GM18951 (cell line): Measurements from ENCODE around the gene OMP.
"Not testable (repeated sequence)": the region's sequence is repeated elsewhere in the genome, so short reads cannot be mapped to it uniquely, and the experiment has no call there.

Source experiments
- POLR2A ChIP-seq: IDR thresholded peaks from 4 replicates; pipeline ENCODE4 v1.6.1; 2011; ENCODE audit warnings: mild to moderate bottlenecking; ENCODE audit not compliant: insufficient read length, insufficient read depth; ENCODE audit errors: extremely low read depth
- in situ Hi-C: fragments of 300-500 bp; cut with MboI; formaldehyde crosslinking; loops from one replicate; pipeline ENCODE4 v1.12.0; 2022; ENCODE audit warnings: low sequenced_read_pairs, mixed read lengths, inconsistent platforms; ENCODE audit not compliant: unreplicated experiment

Gene OMP

GRCh38 chr11:77095551-77096490, 6.8 kb upstream of the OMP start:
- in situ Hi-C loops = no loop called here
- TF ChIP-seq POLR2A = no peak

DNA sequence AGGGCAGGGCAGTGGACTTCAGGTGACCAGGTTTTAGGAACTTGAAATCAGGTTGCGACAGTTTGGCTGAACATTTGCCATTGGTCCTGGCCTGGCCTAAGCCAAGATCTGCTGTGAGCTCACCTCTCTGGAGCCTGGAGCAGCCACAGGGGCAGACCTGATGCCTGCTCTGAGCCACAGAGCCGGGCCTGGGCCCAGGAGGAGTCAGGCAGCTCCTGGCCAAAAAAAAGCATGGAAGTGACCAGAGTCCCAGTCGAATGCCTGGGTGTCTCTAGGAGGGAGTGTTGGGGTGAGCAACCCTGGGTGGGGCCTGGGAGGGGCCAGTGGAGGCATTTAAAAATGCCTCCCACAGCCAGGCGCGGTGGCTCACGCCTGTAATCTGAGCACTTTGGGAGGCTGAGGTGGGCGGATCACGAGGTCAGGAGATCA, 6.0 kb upstream of the OMP start:
- in situ Hi-C loops = no loop called here
- no peak for TF ChIP-seq POLR2A

GRCh38 chr11:77097180-77097579, 5.5 kb upstream of the OMP start:
- in situ Hi-C loops = not testable (repeated sequence)

DNA sequence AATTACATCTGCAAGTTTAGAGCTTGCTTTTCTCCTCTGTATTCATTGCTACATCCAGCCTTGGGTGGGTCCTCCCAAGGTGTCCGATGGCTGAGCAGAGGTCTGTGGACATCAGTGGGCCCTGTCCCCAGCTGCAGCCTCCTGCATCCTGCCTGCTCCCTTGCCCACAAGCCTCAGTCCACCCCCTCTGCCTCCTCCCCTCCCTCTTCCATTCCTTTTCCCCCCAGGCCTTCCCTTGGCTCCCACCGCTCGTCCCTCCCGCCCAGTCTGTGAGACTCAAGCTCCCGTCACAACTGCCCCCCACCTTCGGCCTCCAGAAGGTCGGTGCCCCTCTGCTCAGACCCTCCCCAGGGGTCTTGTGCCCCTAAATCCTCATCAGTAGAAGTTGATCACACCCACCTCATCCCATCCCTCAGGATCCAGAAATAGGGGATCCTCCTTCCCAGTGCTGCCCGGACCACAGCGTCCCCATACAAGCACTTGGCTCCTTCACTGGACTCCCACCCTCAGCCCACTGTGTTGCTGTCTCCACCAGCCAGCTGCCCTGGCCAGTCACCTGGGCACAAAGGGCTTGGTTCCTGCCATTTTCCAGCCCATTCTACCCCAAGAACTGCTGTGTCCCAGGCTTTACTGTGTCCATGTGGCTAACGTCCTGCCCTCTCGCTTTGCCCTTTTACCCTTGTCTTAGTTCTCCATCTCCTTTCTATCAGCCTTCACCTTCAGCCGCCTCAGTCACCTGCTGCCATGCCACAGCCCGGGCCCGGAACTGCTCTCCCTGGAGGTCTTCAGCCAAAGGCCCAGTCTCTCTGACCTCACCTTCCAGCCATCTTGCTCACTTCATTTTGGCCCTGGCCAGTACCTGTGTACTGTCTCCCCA, 2.2 kb upstream of the OMP start:
- TF ChIP-seq POLR2A = no peak
- in situ Hi-C loops = loop anchor here (5.0 kb wide), 1 partner anchor 53 kb away; no protein-coding TSS in a partner anchor

- no peak for TF ChIP-seq POLR2A
- in situ Hi-C loops = loop anchor here (5.0 kb wide), 1 partner anchor 54 kb away; no protein-coding TSS in a partner anchor
These were observed 1.6 kb upstream of the OMP start for GRCh38 chr11:77101043-77101537.

GRCh38 chr11:77103319-77103718, 679 bp downstream of the OMP start:
- no peak for TF ChIP-seq POLR2A
- in situ Hi-C loops = loop anchor here (5.0 kb wide), 1 partner anchor 56 kb away; no protein-coding TSS in a partner anchor

GRCh38 chr11:77104727-77105126, 2.1 kb downstream of the OMP start:
- in situ Hi-C loops = loop anchor here (5.0 kb wide), 1 partner anchor 57 kb away; no protein-coding TSS in a partner anchor

DNA sequence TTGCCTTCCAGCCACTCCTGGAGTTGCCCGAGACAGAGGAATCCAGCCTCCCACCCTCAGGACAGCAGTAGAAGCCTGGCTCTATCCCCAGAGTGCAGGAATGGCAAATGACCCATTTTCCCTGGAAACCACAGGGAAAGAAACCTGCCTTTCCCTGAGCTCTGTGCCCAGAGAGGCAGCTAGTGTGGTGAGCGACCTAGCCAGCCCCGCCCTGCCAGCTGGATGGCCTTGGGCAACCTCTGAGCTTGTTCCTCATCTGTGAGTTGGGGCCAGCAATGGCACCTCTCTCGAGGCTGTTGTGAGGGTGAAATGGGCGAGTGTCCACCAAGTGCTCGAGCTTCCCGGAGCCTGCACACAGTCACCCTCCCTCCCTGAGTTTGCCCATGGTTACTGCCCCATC, 3.7 kb downstream of the OMP start:
- in situ Hi-C loops = no loop called here
- no peak for TF ChIP-seq POLR2A

More at GRCh38 chr11:77104727-77105126, 2.1 kb downstream of the OMP start:
- TF ChIP-seq POLR2A = no peak

DNA sequence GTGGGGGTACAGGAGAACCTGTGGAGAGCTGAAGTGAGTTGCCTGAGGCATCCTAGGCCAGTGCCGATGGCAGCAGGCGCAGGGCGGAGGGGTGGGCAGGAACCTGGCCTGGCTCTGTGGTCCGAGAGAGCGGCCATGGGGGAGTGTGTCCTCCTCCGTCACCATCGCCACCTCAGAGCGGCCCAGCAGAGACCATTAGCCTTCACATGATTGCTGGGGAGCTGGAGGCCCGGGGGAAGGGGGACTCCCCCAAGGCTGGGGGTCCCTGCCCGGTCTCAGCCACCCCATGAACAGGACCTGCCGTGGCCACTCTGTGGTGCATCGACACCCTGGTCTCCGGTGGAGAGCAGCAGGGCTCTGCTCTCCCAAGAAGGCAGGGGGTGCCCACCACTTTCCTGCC, 4.1 kb downstream of the OMP start:
- no peak for TF ChIP-seq POLR2A
- in situ Hi-C loops = no loop called here

DNA sequence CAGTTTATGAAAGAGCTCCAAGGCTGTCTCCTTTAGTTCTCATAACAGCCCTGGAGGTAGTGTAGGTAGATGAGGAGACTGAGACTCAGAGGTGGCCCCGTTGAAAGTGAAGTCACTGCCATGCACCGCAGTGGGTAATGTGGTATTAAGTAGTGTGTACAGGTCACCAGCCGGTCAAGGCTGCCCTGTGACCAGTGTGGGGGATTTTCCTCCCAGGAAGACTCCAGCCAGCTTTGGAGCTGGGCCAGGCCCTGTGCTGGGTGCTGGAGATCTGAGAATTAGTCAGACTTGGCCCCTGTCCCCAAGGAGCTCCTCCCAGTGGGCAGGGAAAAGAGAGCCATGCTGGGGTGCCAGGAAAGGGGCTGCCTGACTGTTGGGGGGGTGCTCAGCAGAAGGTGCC, 5.3 kb downstream of the OMP start:
- in situ Hi-C loops = no loop called here
- TF ChIP-seq POLR2A = no peak

DNA sequence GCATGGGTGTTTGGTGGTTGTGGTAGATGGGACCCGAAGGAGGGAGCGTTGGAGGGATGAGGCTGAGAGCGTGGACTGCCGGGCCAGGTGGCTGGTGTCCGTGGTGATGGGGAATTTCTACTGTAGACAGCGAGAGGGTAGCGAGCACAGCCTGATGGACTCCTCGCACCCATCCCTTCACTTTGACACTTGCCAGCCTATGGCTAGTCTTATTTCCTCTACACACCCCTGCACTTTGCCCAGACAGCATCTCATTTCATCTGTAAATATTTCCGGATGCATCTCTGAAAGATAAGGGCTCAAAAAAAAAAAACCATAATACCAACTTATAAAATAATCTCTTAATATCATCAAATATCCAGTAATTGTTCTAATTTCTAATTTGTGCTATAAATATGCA, 5.8 kb downstream of the OMP start:
- TF ChIP-seq POLR2A = no peak
- in situ Hi-C loops = no loop called here

DNA sequence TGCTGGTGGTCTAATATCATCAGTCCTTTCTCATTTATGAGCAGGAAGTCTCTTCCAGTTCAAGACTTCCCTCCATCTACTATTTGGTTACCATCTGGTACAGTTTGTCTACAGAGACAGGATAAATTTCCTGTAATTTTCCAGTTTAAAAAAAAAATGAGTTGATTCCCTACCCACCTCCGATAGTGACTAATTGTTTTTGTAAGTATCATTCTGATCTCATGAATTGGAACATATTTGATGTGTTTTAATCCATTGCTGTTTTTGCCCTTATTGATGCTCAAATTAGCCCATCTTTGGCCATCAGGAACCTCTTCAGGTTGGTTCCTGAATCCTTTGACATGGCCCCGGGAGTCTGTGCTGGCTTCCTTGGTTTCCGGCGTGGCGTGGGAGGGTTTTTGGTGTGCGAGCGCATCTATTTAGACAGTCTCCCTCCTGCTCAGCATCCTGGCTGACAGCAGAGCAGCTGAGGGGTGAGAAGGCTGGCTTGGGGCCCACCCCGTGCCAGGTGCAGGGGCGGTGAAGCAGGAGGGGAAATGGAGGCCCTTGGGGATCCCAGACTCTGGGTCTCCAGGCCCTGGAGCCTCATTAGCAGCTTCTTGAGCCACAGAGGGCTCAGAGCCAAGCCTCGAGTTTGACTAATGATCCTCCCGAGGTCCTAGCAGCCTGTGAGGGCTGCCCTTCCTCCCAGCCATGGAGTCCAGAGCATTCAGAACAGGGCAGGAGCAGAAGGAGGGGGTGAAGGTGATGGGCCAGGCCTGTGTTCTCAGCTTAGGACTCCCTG, 6.8 kb downstream of the OMP start:
- in situ Hi-C loops = no loop called here

More for the DNA sequence above, 6.8 kb downstream of the OMP start:
- no peak for TF ChIP-seq POLR2A
